Measurements from ENCODE around the gene PAX2. TPM values are rescaled to one million over a fixed set of nuclear protein-coding genes. Genes with fewer than 3 reads are reported as not detected.

Gene PAX2
- total RNA-seq, 1 donor from 2014 or later = 20.2 TPM

DNA sequence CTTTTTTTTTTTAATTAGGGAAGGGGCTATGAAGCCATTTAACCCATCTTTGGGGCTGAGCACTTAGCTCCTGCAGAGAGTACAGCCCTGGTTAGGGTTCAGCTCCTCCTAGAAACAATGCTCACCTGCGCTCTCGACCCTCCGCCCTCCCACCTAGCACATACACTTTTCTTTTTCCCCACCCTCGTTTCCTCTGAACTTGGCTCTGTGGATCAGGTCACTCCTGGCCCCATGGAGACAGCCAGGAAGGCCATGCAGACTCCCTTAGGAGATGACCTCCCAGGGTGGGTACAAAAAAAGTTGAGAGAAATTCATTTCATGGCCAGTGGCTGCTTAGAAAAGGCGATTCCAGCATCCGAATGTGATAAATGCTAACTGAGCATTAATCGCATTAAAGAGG is 15.8 kb downstream of the PAX2 start:
- no peak overlapping the region for H3K4me3 ChIP-seq (ENCODE audit: low read depth, low read length)
- no peak for DNase-seq (ENCODE audit: low read depth)
- TF ChIP-seq, protein P1, sequence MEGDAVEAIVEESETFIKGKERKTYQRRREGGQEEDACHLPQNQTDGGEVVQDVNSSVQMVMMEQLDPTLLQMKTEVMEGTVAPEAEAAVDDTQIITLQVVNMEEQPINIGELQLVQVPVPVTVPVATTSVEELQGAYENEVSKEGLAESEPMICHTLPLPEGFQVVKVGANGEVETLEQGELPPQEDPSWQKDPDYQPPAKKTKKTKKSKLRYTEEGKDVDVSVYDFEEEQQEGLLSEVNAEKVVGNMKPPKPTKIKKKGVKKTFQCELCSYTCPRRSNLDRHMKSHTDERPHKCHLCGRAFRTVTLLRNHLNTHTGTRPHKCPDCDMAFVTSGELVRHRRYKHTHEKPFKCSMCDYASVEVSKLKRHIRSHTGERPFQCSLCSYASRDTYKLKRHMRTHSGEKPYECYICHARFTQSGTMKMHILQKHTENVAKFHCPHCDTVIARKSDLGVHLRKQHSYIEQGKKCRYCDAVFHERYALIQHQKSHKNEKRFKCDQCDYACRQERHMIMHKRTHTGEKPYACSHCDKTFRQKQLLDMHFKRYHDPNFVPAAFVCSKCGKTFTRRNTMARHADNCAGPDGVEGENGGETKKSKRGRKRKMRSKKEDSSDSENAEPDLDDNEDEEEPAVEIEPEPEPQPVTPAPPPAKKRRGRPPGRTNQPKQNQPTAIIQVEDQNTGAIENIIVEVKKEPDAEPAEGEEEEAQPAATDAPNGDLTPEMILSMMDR (conservative IDR thresholded peaks at IDR 0.05; ENCODE audit: low read depth, low read length) = no peak

DNA sequence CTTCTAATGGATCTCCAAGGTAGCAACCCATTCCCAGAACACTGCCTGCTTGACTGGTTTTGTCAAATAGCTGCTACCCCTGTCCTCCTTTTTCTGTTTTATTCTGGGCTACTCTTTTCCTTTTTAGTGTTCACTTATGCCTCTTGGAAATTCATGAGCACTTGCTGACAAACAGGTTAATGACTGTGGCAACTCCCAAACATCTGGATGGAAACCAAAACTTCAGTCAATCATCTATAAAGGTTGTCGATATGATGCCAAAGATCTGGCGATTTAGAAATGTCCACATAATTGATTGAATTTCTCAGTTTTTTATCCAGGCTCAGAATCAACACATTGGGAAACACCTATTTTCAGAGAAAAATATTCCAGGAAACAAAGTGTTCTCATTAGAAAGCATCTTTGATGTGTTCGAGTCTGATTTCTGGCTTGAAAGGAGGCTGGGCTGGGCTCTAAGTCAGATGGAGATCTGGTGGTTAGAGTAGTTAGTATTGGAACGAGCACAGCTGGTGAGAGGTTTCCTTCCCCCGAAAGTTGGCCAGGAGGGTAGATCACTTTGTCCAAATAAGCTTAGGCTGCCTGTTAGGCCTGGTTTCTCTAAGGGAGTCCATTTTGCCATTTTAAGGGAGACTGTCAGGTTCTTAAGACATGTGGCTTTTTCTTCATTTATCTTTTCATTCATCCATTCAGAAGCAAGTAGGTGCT is 17.8 kb downstream of the PAX2 start:
- TF ChIP-seq, protein P1 (conservative IDR thresholded peaks at IDR 0.05; ENCODE audit: low read depth, low read length) = no peak
- DNase-seq (ENCODE audit: low read depth) = no peak
- H3K4me3 ChIP-seq (ENCODE audit: low read depth, low read length) = no peak overlapping the region

DNA sequence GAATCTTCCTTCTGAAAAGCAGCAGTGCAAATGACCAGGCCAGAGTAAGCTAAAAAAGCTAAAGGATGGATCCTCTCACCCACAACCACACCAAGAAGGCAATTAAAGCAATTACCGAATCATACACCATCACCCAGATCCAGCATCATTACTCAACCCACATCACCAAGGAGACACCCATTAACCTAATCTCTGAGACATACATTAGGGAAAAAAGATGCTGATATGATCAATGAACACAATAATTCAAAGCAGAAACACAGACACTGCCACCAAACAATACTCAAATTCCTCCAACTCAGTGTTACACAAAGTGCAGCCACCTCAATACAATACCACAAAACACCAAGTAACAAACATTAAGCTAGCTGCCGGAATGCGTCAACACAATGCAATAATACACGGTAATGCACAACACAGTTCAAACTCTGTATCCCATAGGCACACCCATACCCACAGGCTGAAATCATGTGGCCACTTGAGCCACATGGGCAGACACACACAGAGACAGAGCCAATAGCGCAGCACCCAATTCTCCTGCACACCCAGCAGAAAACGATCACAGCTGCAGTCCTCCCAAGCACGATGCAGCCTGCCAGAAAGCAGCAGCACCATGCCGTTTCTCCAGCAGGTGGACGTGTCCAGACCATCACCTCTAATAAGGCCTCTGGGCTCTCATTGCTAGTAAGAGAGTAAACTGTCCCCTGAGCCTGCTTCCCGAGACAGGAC is 21.5 kb downstream of the PAX2 start:
- TF ChIP-seq, protein P1 (conservative IDR thresholded peaks at IDR 0.05; ENCODE audit: low read depth, low read length) = no peak
- H3K4me3 ChIP-seq (ENCODE audit: low read depth, low read length) = no peak overlapping the region
- DNase-seq (ENCODE audit: low read depth) = no peak

DNA sequence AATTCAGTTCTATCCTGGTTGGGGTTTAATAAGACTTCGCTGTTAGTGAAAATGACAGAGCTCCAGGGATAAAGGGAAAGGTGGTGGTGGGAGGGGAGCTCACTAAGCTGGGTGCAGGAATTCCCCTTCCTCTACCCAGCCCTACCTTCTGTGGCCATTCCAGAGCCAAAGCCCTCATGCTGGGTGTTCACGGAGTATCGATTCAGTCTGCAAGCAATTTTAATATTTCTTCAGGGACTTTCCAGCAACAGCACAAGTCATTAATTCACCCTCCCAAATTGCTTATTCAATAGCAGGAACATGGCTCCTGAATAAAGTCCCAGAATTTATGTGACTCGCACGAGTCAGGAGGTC is 22.0 kb downstream of the PAX2 start:
- H3K4me3 ChIP-seq (ENCODE audit: low read depth, low read length) = no peak overlapping the region
- DNase-seq (ENCODE audit: low read depth) = no peak
- TF ChIP-seq, protein P1 (conservative IDR thresholded peaks at IDR 0.05; ENCODE audit: low read depth, low read length) = no peak

DNA sequence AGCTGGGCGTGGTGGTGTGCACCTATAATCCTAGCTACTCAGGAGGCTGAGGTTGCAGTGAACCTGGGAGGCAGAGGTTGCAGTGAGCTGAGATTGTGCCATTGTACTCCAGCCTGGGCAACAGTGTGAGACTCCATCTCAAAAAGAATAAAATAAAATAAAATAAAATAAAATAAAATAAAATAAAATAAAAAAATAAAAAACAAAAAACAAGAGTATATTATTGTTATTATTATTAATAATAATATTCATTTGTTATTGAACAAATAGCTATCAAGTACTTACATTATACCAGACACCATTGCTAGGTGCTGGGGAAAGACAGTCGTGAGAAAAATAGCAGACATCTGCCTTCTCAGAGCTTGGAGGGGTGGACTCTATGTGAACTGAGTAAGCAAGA is 24.1 kb downstream of the PAX2 start:
- no peak overlapping the region for H3K4me3 ChIP-seq (ENCODE audit: low read depth, low read length)
- no peak for DNase-seq (ENCODE audit: low read depth)
- TF ChIP-seq, protein P1 (conservative IDR thresholded peaks at IDR 0.05; ENCODE audit: low read depth, low read length) = no peak

DNA sequence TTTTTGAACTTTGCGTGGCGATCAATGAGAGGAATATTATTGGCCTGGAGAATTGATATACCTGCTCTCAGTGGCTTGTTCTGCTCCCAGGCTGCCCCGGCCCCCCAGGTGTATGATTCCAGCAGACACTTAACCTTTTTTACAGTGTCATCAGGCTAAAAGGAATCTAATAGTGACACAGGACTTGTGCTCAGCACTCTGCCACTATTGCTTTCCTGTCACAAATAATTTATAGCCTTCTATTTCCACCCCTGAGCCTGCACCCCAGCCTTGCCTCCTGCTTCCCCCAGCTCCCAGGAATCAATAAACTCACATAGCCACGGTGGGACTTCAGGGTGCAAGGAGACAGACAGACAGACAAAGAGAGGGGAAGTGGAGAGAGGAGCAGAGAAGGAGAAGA is 28.3 kb downstream of the PAX2 start:
- TF ChIP-seq, protein P1 (conservative IDR thresholded peaks at IDR 0.05; ENCODE audit: low read depth, low read length) = no peak
- no peak for DNase-seq (ENCODE audit: low read depth)
- H3K4me3 ChIP-seq (ENCODE audit: low read depth, low read length) = no peak overlapping the region

DNA sequence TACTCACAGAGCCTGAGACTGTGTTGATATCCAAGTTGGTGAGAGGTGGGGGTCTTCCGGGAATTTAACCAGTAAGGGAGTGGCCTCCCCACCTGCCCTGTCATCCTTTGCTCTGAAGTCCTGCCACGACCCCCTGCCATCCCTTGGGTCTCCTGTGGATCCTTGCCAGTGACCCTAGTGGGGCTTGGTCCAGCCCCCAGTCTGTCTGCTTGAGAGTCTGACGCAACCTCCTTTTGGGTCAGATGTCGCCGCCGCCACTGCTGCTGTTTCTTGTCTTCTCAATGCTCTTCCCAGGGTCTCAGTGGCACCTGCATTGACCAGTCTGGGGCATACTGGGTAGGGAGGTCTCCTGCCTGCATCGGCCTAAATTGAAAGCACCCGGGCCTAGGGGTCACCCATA is 28.8 kb downstream of the PAX2 start:
- H3K4me3 ChIP-seq (ENCODE audit: low read depth, low read length) = no peak overlapping the region
- no peak for DNase-seq (ENCODE audit: low read depth)
- TF ChIP-seq, protein P1 (conservative IDR thresholded peaks at IDR 0.05; ENCODE audit: low read depth, low read length) = no peak

All from epithelial cell of proximal tubule (primary cell).